ENCODE measurements around the gene COL8A2.

The COL8A2 gene

GRCh38 chr1:36112823-36113222 is 12.2 kb downstream of the COL8A2 start:
- no peak for DNase-seq (ENCODE audit: low spot score)

GRCh38 chr1:36111151-36111550 is 13.9 kb downstream of the COL8A2 start:
- DNase-seq (ENCODE audit: low spot score), result no peak

- DNase-seq (ENCODE audit: low spot score), result no peak
Measured at GRCh38 chr1:36109041-36109679, 15.9 kb downstream of the COL8A2 start.

- no peak for DNase-seq (ENCODE audit: low spot score)
Measured at GRCh38 chr1:36108314-36108713, 16.7 kb downstream of the COL8A2 start.

- no peak for DNase-seq (ENCODE audit: low spot score)
Measured at GRCh38 chr1:36107394-36107793, 17.6 kb downstream of the COL8A2 start.

- DNase-seq (ENCODE audit: low spot score), result no peak
Measured at GRCh38 chr1:36106269-36106668, 18.8 kb downstream of the COL8A2 start.

- DNase-seq (ENCODE audit: low spot score), result no peak
Measured at GRCh38 chr1:36101546-36101945, 23.5 kb downstream of the COL8A2 start.

GRCh38 chr1:36100376-36100775 is 24.6 kb downstream of the COL8A2 start:
- DNase-seq (ENCODE audit: low spot score), result no peak

- peak; percentile 96 for DNase-seq (ENCODE audit: low spot score)
Measured at GRCh38 chr1:36099681-36100341, 25.2 kb downstream of the COL8A2 start.

- no peak for DNase-seq (ENCODE audit: low spot score)
Measured at GRCh38 chr1:36098650-36099365, 26.2 kb downstream of the COL8A2 start.

GRCh38 chr1:36097693-36098585 is 27.1 kb downstream of the COL8A2 start:
- DNase-seq (ENCODE audit: low spot score), result no peak

- no peak for DNase-seq (ENCODE audit: low spot score)
Measured at GRCh38 chr1:36096500-36097432, 28.3 kb downstream of the COL8A2 start.

GRCh38 chr1:36095760-36096405 is 29.1 kb downstream of the COL8A2 start:
- DNase-seq (ENCODE audit: low spot score), result no peak

- DNase-seq (ENCODE audit: low spot score), result no peak
Measured at GRCh38 chr1:36094621-36095061, 30.4 kb downstream of the COL8A2 start.

GRCh38 chr1:36093929-36094328 is 31.1 kb downstream of the COL8A2 start:
- DNase-seq (ENCODE audit: low spot score), result no peak

- DNase-seq (ENCODE audit: low spot score), result no peak
Measured at GRCh38 chr1:36093226-36093625, 31.8 kb downstream of the COL8A2 start.

- DNase-seq (ENCODE audit: low spot score), result no peak
Measured at GRCh38 chr1:36092798-36093185, 32.2 kb downstream of the COL8A2 start.

GRCh38 chr1:36092166-36092797 is 32.7 kb downstream of the COL8A2 start:
- DNase-seq (ENCODE audit: low spot score), result no peak

GRCh38 chr1:36091698-36092097 is 33.3 kb downstream of the COL8A2 start:
- no peak for DNase-seq (ENCODE audit: low spot score)

- DNase-seq (ENCODE audit: low spot score), result no peak
Measured at GRCh38 chr1:36091141-36091540, 33.9 kb downstream of the COL8A2 start.

Measured in HuH-7 (cell line).